ENCODE measurements around the gene ODF2.

ODF2 gene

GRCh38 chr9:128484686-128485413, 29.0 kb downstream of the ODF2 start:
- H3K27me3 ChIP-seq: no peaks in the 10 kb centered on the region
- H3K4me3 ChIP-seq (ENCODE audit: low read depth, low read length): no peak overlapping the region
- no peaks in the 10 kb centered on the region for H3K9me3 ChIP-seq
- no peak for DNase-seq
- no peaks in the 10 kb centered on the region for H3K4me1 ChIP-seq
- TF ChIP-seq, protein P1, sequence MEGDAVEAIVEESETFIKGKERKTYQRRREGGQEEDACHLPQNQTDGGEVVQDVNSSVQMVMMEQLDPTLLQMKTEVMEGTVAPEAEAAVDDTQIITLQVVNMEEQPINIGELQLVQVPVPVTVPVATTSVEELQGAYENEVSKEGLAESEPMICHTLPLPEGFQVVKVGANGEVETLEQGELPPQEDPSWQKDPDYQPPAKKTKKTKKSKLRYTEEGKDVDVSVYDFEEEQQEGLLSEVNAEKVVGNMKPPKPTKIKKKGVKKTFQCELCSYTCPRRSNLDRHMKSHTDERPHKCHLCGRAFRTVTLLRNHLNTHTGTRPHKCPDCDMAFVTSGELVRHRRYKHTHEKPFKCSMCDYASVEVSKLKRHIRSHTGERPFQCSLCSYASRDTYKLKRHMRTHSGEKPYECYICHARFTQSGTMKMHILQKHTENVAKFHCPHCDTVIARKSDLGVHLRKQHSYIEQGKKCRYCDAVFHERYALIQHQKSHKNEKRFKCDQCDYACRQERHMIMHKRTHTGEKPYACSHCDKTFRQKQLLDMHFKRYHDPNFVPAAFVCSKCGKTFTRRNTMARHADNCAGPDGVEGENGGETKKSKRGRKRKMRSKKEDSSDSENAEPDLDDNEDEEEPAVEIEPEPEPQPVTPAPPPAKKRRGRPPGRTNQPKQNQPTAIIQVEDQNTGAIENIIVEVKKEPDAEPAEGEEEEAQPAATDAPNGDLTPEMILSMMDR (IDR thresholded peaks at IDR 0.05; ENCODE audit: low read depth, low read length): no peak
- peaks cover 44% of the 10 kb centered on the region for H3K36me3 ChIP-seq

- Histone ChIP-seq H3K36me3 (peaks cover 44% of the 10 kb centered on the region), H3K27me3 (no peaks in the 10 kb centered on the region)
Measured at GRCh38 chr9:128485414-128485855, 29.6 kb downstream of the ODF2 start.

DNA sequence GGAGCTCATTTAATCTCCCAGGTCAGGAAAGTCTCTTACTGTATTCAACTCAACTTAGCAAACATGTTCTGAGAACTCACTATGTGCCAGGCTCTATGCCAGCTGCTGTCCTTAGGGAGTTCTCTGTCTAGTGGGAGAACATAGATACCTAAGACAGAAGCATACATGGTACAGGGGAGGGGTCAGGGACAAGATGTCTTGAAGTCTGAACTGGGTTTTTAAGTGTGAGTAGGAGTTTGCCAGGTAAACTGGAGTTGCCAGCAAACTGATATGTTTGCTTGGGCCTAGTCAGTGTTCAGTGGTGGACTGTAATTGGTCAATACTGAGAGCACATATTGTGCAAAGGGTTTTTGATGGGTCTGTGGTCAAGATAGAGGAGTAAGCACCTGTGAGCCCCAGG, 30.4 kb downstream of the ODF2 start:
- Histone ChIP-seq H3K4me3 (ENCODE audit: low read depth, low read length) (no peak overlapping the region), H3K36me3 (peaks cover 44% of the 10 kb centered on the region), H3K27me3 (no peaks in the 10 kb centered on the region), H3K4me1 (no peaks in the 10 kb centered on the region), H3K9me3 (no peaks in the 10 kb centered on the region)
- no peak for DNase-seq
- TF ChIP-seq, protein P1 (IDR thresholded peaks at IDR 0.05; ENCODE audit: low read depth, low read length): no peak

More at GRCh38 chr9:128485414-128485855, 29.6 kb downstream of the ODF2 start:
- TF ChIP-seq, protein P1 (IDR thresholded peaks at IDR 0.05; ENCODE audit: low read depth, low read length): no peak
- no peak overlapping the region for H3K4me3 ChIP-seq (ENCODE audit: low read depth, low read length)
- no peaks in the 10 kb centered on the region for H3K4me1 ChIP-seq
- no peak for DNase-seq
- no peaks in the 10 kb centered on the region for H3K9me3 ChIP-seq

GRCh38 chr9:128493424-128493823, 37.6 kb downstream of the ODF2 start:
- TF ChIP-seq, protein P1 (IDR thresholded peaks at IDR 0.05; ENCODE audit: low read depth, low read length): no peak
- Histone ChIP-seq H3K4me1 (peaks cover 20% of the 10 kb centered on the region), H3K4me3 (ENCODE audit: low read depth, low read length) (no peak overlapping the region), H3K36me3 (peaks cover 26% of the 10 kb centered on the region), H3K9me3 (no peaks in the 10 kb centered on the region), H3K27me3 (no peaks in the 10 kb centered on the region)
- no peak for DNase-seq

DNA sequence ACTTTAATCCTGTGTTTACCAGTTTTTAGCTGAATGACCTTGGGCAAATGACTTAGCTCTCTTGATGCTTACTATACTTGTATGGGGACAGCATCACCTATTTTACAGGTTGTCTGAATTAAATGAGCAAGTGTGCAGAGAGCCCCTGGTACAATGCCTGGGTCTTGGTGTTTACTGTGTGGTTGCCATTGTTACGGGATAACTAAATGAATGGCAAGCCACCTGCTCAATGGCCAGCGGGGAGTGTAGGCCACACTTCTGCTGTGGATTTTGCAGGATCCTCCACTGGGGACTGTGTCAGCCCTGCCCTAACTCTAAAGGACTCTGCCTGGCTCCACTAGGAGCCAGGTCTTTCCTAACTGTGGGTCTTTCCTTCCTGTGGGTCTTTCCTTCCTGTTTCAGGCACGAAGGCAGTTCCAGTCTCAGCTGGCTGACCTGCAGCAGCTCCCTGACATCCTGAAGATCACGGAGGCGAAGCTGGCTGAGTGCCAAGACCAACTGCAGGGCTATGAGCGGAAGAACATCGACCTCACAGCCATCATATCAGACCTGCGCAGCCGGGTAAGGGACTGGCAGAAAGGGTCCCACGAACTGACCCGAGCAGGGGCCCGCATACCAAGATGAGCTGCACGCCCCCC, 38.4 kb downstream of the ODF2 start:
- H3K27me3 ChIP-seq: no peaks in the 10 kb centered on the region
- peaks cover 20% of the 10 kb centered on the region for H3K4me1 ChIP-seq
- no peaks in the 10 kb centered on the region for H3K9me3 ChIP-seq
- no peak overlapping the region for H3K4me3 ChIP-seq (ENCODE audit: low read depth, low read length)
- peaks cover 30% of the 10 kb centered on the region for H3K36me3 ChIP-seq
- peak; percentile 88 for DNase-seq
- TF ChIP-seq, protein P1 (IDR thresholded peaks at IDR 0.05; ENCODE audit: low read depth, low read length): no peak

DNA sequence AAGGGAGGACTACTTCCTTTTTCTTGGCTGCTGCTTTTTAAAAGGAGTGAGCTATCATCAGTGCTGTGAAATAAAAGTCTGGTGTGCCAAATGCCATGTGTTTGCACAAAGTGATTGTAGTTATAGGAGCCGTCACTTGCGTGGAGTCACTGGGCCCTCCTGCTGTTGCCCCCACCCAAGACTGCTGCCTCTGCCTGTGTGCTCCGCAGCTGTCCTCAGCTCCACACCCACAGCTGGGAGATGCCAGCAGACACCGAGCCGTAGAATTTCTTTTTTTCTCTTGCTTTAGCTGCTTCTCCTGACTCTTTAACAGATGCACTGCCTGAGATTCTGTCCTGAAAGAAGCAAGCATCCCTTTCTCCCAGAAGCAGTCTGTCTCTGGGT, 38.9 kb downstream of the ODF2 start:
- Histone ChIP-seq H3K4me1 (peaks cover 20% of the 10 kb centered on the region), H3K4me3 (ENCODE audit: low read depth, low read length) (no peak overlapping the region), H3K27me3 (no peaks in the 10 kb centered on the region), H3K36me3 (peaks cover 30% of the 10 kb centered on the region), H3K9me3 (no peaks in the 10 kb centered on the region)
- TF ChIP-seq, protein P1 (IDR thresholded peaks at IDR 0.05; ENCODE audit: low read depth, low read length): no peak
- no peak for DNase-seq
